Skeletal muscle satellite cell (primary cell): Measurements from ENCODE around the gene AUTS2.

ENCODE experiments used
- H3K27me3 ChIP-seq: 2 replicates; pipeline ENCODE4 v1.7.0; 2013; ENCODE audit warnings: low read length; ENCODE audit not compliant: control insufficient read depth, insufficient read depth
- H3K36me3 ChIP-seq: 2 replicates; pipeline ENCODE4 v1.7.0; 2013; ENCODE audit warnings: mild to moderate bottlenecking, control low read depth, low read length; ENCODE audit not compliant: insufficient read depth
- H3K4me1 ChIP-seq: 2 replicates; pipeline ENCODE4 v1.7.0; 2013; ENCODE audit warnings: low read length; ENCODE audit not compliant: control insufficient read depth, insufficient read depth
- H3K4me2 ChIP-seq: 2 replicates; pipeline ENCODE4 v1.7.0; 2013; ENCODE audit warnings: mild to moderate bottlenecking, low read length
- H3K4me3 ChIP-seq: 2 replicates; pipeline ENCODE4 v1.7.0; 2013; ENCODE audit warnings: low read length
- H3K9ac ChIP-seq: 2 replicates; pipeline ENCODE4 v1.7.0; 2013; ENCODE audit warnings: mild to moderate bottlenecking, low read depth, low read length, moderate library complexity
- H3K9me3 ChIP-seq: replicated peaks from 2 replicates; pipeline ENCODE4 v1.7.0; 2013; ENCODE audit warnings: mild to moderate bottlenecking, control low read depth, low read length

Gene AUTS2

DNA sequence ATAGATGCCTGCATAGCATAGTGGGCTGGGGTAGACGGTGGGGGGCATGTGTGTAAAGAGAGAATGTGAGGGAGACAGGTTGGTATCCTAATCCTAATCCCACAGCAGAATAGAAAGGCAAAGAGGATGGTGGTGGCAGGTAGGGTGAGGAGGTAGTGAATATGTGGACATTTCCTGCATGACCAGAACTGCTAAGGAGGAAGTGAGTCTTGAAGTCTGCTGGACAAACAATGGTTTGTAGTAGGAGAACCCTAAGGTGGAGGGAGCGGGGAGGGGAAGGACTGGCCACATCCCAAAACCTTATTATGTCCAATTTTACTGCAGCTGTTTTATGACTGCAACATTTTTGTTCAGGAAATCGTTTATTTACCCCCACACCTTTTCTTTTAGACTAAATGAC lies 279.7 kb downstream of the AUTS2 start:
- no peaks in the 10 kb centered on the region for H3K27me3 ChIP-seq
- no peaks in the 10 kb centered on the region for H3K4me1 ChIP-seq
- H3K36me3 ChIP-seq = no peaks in the 10 kb centered on the region
- no peak overlapping the region for H3K4me3 ChIP-seq
- no peaks in the 10 kb centered on the region for H3K9me3 ChIP-seq
- H3K4me2 ChIP-seq = no peak overlapping the region
- no peak overlapping the region for H3K9ac ChIP-seq

DNA sequence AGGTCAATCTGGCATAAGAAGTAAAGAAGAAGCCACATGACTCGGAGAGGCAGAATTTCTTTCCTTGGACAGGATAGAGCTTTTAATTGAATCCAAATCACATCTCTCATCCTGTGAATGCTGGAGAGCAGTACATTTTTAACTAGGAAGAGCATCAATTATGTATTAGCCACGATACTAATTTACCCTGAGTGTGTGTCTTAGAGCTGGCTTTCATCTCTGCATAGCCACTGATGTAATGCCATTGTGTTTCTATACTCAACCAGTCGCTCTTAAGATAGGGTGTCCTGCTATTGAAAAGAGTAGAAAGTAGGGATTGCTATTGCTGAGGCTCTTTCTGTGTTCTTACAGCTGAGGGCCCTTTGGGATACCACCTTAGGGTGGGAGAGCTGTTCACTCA lies 280.3 kb downstream of the AUTS2 start:
- Histone ChIP-seq H3K4me1 (no peaks in the 10 kb centered on the region), H3K9me3 (no peaks in the 10 kb centered on the region), H3K36me3 (no peaks in the 10 kb centered on the region), H3K9ac (no peak overlapping the region), H3K4me3 (no peak overlapping the region), H3K4me2 (no peak overlapping the region), H3K27me3 (no peaks in the 10 kb centered on the region)

DNA sequence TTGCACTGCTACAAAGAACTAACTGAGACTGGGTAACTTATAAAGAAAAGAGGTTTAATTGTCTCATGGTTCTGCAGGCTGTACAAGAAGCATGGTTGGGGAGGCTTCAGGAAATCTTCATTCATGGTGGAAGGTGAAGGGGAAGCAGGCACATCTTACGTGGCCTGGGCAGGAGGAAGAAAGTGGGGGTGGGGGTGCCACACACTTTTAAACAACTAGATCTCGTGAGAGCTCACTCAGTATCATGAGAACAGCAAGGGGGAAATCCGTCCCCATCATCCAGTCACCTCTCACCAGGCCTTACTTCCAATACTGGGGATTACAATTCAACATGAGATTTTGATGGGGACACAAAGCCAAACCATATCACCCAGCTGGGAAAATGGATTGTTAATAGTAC lies 281.7 kb downstream of the AUTS2 start:
- Histone ChIP-seq H3K9ac (no peak overlapping the region), H3K4me1 (no peaks in the 10 kb centered on the region), H3K36me3 (no peaks in the 10 kb centered on the region), H3K9me3 (no peaks in the 10 kb centered on the region), H3K27me3 (no peaks in the 10 kb centered on the region), H3K4me3 (no peak overlapping the region), H3K4me2 (no peak overlapping the region)

DNA sequence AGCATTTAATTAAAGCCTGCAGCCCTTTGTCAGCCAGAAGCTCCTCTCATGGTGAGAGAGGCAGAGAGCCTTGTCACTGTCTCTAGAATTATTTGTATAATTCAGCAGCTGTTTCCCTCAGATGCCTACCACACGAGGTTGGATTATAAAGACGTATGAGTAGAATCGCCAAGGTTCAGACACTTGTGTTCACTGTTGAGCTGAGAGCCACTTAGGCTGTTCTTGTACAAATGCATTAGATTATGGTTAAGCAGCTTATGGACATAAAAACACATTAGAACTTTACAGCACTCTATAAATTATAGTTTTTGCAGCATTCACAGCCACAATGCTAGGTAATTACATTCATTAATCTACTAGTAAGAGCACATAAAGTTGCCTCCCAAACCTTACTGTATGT lies 282.6 kb downstream of the AUTS2 start:
- H3K36me3 ChIP-seq = no peaks in the 10 kb centered on the region
- no peaks in the 10 kb centered on the region for H3K27me3 ChIP-seq
- no peak overlapping the region for H3K9ac ChIP-seq
- H3K4me3 ChIP-seq = no peak overlapping the region
- no peaks in the 10 kb centered on the region for H3K9me3 ChIP-seq
- H3K4me1 ChIP-seq = no peaks in the 10 kb centered on the region
- H3K4me2 ChIP-seq = no peak overlapping the region

DNA sequence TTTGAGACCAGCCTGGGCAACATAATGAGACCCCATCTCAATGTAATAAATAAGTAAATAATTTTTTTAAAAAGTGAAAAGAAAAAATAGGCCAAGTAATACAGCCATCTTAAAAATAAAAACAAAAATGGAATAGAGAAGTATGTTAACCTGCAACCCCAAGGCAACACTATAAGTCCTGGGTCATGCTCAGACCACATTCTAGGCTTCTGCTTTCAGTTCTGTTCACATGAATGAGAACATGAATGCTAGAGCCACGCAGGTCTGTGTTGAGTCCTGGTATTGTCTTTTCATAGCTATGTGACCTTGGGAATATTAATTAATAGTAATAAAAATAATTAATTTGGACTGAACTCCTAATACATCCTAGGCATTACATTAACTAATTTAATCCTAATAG lies 284.0 kb downstream of the AUTS2 start:
- no peaks in the 10 kb centered on the region for H3K4me1 ChIP-seq
- no peak overlapping the region for H3K9ac ChIP-seq
- no peak overlapping the region for H3K4me3 ChIP-seq
- no peaks in the 10 kb centered on the region for H3K9me3 ChIP-seq
- no peaks in the 10 kb centered on the region for H3K27me3 ChIP-seq
- H3K4me2 ChIP-seq = no peak overlapping the region
- H3K36me3 ChIP-seq = no peaks in the 10 kb centered on the region

DNA sequence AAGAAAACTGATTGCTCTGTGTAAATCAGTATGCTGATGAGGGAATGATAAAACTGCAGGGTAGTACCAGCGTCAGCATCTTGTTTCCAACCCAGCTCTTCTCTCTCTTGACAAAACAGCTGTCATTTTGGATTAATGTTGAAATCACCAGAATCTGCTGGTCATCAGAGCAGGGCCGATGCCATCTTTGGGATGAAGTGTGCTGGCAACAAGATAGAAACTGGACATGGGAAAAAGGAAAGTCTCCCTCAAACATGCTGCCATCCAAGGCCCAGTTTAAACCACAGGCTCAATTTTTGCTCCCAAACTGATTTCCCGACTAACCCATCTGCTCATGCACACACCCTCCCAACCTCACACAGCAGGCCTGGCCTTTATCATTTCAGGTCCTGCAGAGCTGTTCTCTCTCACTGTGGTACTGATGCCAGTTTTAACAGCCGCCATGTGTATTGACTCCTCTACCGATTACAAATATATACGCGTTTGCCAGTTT lies 285.2 kb downstream of the AUTS2 start:
- H3K4me2 ChIP-seq = no peak overlapping the region
- H3K9me3 ChIP-seq = no peaks in the 10 kb centered on the region
- no peaks in the 10 kb centered on the region for H3K27me3 ChIP-seq
- H3K9ac ChIP-seq = no peak overlapping the region
- no peak overlapping the region for H3K4me3 ChIP-seq
- no peaks in the 10 kb centered on the region for H3K4me1 ChIP-seq
- no peaks in the 10 kb centered on the region for H3K36me3 ChIP-seq

DNA sequence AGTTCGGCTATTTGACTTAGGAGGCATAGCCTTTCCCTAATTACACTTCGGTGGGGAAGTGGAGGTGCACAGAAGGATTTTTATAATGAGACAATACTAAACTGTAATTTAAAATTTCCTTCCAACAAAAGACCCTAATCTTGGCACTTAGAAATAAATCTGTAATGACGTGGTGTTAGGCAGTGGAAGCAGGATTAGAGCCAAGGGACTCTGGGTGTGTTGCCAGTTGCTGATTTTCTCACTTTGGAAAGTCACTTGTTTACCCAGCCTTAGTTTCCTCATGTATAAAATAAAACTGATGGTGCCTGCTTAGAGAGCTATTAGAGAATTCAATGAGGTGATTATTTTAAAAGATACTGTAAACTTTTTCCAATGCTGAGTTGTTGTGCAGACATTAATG lies 287.2 kb downstream of the AUTS2 start:
- no peak overlapping the region for H3K4me3 ChIP-seq
- H3K4me1 ChIP-seq = no peaks in the 10 kb centered on the region
- no peaks in the 10 kb centered on the region for H3K36me3 ChIP-seq
- no peaks in the 10 kb centered on the region for H3K27me3 ChIP-seq
- H3K9ac ChIP-seq = no peak overlapping the region
- H3K4me2 ChIP-seq = no peak overlapping the region
- no peaks in the 10 kb centered on the region for H3K9me3 ChIP-seq

DNA sequence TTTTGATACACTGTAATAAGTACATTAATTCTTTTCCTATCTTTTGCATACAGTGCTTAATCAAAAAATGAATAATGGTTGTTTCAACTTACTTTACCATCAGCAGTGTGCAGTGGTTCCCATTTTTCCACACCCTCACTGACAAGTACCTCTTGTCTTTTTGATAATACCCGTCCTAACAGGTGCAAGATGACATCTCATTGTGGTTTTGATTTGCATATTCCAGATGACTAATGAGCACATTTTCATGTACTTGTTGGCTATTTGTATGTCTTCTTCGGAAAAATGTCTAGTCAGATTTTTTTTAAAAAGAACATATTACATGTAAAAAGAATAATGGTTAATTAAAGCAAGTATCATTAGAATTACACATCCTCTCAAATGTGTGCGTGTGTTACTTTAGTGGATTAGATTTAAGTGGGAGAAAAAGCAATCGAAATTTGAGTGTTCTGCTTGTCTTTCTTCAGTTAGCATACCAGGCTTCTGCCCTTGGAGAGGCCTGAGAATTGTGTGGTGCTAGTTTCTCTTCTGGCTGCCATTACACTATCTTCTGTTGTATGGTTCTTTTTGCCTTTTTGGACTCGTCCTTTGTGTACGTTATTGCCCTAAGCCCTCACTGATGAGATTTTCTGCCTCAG lies 291.2 kb downstream of the AUTS2 start:
- no peaks in the 10 kb centered on the region for H3K4me1 ChIP-seq
- no peaks in the 10 kb centered on the region for H3K36me3 ChIP-seq
- H3K9me3 ChIP-seq = no peaks in the 10 kb centered on the region
- no peaks in the 10 kb centered on the region for H3K27me3 ChIP-seq
- no peak overlapping the region for H3K9ac ChIP-seq
- H3K4me3 ChIP-seq = no peak overlapping the region
- H3K4me2 ChIP-seq = no peak overlapping the region

DNA sequence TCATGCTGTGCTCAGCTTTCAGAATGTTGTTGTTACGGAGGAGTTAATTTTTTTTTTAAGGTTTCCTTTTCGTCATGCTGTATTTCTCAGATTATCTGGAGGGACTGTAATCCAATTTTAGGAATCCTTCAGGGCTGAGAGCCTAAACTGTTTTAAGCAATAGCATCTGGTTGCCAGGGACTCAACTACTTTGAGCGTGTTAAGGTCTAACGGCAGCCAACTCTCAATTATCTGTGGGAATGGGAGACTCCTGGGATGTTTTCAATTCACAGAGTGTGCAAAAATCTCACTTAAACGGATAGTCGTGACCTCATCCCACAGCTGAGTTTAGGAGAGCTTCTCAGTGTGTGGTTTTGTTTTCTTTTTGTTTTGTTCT lies 291.7 kb downstream of the AUTS2 start:
- H3K4me2 ChIP-seq = peak overlapping the region; percentile 17
- H3K4me3 ChIP-seq = no peak overlapping the region
- H3K27me3 ChIP-seq = no peaks in the 10 kb centered on the region
- no peaks in the 10 kb centered on the region for H3K4me1 ChIP-seq
- no peaks in the 10 kb centered on the region for H3K9me3 ChIP-seq
- H3K9ac ChIP-seq = no peak overlapping the region
- no peaks in the 10 kb centered on the region for H3K36me3 ChIP-seq

DNA sequence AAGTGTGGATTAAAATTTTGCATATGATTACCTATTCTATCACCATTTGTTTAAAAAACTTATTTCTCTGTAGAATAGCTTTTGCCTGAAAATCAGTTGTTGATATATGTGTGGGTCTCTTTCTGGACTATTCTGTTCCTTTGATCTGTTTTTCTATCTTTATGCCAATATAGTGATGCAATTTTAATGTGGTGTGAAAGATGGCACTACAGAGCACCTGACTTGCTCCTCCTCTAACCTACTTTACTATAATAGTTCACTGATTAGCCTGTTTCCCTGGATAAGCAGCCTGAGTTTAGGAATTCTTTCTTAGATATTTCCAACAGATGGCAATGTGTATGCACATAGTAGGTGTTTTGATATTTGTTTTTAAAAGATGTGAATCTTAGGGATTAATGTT lies 294.5 kb downstream of the AUTS2 start:
- Histone ChIP-seq H3K36me3 (no peaks in the 10 kb centered on the region), H3K4me2 (no peak overlapping the region), H3K27me3 (no peaks in the 10 kb centered on the region), H3K9ac (no peak overlapping the region), H3K4me3 (no peak overlapping the region), H3K4me1 (no peaks in the 10 kb centered on the region), H3K9me3 (no peaks in the 10 kb centered on the region)

DNA sequence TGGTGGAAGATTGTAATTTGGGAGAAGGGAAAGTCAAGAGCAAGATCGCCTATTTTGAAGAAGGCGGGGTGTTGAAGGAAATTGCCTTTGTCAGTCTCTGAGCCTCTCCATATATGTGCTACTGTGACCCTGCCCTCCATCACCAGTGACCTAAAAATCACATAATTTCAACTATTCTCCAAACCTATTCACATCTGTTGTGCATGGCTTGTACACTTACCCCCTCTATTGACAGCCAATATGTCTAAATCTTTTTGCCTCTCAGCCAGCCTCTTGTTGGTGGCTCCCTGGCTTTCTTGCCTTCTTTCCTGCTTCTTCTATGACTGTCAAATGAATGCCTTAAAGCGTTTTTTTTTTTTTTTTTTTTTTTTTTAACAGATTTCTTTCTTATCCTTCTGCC lies 295.6 kb downstream of the AUTS2 start:
- Histone ChIP-seq H3K36me3 (no peaks in the 10 kb centered on the region), H3K9me3 (no peaks in the 10 kb centered on the region), H3K4me2 (no peak overlapping the region), H3K4me3 (no peak overlapping the region), H3K4me1 (no peaks in the 10 kb centered on the region), H3K27me3 (no peaks in the 10 kb centered on the region), H3K9ac (no peak overlapping the region)

DNA sequence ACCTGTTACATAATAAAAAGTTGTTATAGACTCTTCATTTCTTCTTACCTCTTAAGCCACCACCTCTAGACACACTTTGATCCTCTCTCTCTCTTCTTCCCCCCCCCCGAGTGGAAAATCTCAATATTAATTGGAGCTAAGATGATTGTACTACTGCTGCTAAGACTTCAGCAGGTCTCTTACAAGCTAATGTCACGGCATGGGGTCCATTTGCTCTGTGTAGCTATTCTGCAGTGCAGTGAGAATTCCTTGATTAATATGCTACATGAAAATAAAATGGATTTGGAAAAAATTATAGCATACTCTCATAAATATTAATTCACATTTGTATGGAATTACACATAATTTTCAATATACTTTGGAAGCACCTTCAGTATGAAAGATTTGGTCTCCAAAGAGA lies 297.2 kb downstream of the AUTS2 start:
- H3K4me3 ChIP-seq = no peak overlapping the region

More for the DNA sequence above, 297.2 kb downstream of the AUTS2 start:
- Histone ChIP-seq H3K36me3 (no peaks in the 10 kb centered on the region), H3K9me3 (no peaks in the 10 kb centered on the region), H3K27me3 (no peaks in the 10 kb centered on the region), H3K4me1 (no peaks in the 10 kb centered on the region), H3K9ac (no peak overlapping the region), H3K4me2 (no peak overlapping the region)
